ENCODE results near the gene CLPTM1.
"Not testable (repeated sequence)": the region's sequence is repeated elsewhere in the genome, so short reads cannot be mapped to it uniquely, and the experiment has no call there.

CLPTM1 gene

DNA sequence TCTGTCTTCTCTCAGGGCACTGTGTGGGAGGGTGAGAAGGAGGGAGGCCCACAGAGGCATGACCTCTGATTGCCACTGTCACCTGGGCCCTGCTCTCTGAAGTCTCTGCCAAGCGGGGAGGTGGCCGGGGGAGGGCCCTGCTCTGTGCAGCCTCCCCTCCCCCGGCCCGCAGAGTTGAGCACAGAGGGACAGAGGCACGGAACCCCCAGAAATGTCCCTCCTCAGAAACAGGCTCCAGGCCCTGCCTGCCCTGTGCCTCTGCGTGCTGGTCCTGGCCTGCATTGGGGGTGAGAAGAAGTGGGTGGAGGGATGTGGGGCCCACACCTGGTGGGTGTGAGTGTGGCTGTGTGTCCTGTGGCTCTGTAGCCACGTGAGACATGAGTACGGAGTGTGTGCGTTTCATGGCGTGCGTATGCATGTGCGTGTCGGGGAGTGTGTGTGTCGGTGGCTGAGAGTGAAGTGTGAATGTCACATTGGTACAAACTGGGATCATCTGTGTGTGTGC is 13.1 kb upstream of the CLPTM1 start, which contains the start of gene APOC4:
Gene APOC4 (plus strand): TSS at position 171 of the 505 bp plus-strand sequence. CDS start 41 bp downstream, at position 212.
- DNase-seq, result no peak

DNA sequence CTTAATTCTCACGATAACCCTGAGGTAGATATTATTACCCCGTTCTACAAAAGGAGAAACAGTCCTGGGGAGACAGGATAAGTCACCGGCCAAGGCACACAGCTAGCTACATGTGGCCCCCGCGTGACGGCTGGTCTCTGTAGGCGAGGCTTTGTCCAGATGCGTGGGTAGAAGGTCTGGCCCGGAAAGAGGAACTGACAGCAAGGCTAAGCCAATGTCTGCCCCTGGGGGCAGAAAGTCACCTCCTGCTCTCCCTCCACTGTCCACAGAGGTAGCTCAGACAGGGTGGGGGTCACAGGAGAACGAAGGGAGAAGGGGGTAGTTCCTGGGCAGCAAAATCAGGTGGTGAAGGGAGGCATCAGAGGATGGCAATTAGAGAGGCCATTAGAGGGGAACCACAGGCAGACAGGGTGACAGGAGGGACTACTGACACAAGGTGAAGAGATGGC is 11.4 kb upstream of the CLPTM1 start:
- no peak for DNase-seq

GRCh38 chr19:44947041-44947581 is 8.1 kb upstream of the CLPTM1 start:
- no peak for DNase-seq

- DNase-seq, result no peak
Observed at GRCh38 chr19:44948237-44948636, 6.9 kb upstream of the CLPTM1 start.

DNA sequence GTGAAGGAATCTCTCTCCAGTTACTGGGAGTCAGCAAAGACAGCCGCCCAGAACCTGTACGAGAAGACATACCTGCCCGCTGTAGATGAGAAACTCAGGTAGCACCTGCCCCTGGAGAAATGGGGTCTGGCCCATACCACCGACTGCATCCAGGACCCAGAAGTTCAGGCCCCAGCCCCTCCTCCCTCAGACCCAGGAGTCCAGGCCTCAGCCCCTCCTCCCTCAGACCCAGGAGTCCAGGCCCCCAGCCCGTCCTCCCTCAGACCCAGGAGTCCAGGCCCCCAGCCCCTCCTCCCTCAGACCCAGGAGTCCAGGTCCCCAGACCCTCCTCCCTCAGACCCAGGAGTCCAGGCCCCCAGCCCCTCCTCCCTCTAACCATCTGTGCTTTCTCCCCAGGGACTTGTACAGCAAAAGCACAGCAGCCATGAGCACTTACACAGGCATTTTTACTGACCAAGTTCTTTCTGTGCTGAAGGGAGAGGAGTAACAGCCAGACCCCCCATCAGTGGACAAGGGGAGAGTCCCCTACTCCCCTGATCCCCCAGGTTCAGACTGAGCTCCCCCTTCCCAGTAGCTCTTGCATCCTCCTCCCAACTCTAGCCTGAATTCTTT is 6.3 kb upstream of the CLPTM1 start:
- DNase-seq, result no peak

DNA sequence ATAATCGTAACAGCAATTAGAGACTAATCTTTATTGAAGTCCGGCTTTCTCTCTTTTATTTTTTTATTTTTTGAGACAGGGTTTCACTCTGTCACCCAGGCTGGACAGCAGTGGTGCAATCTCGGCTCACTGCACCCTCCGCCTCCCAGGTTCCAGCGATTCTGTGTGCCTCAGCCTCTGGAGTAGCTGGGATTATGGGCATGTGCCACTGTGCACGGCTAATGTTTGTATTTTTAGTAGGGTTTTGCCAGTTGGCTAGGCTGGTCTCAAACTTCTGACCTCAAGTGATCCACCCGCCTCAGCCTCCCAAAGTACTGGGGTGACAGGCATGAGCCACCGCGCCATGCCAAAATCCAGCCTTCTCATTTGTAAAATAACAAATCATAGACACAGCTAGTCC is 5.6 kb upstream of the CLPTM1 start:
- DNase-seq, result no peak

DNA sequence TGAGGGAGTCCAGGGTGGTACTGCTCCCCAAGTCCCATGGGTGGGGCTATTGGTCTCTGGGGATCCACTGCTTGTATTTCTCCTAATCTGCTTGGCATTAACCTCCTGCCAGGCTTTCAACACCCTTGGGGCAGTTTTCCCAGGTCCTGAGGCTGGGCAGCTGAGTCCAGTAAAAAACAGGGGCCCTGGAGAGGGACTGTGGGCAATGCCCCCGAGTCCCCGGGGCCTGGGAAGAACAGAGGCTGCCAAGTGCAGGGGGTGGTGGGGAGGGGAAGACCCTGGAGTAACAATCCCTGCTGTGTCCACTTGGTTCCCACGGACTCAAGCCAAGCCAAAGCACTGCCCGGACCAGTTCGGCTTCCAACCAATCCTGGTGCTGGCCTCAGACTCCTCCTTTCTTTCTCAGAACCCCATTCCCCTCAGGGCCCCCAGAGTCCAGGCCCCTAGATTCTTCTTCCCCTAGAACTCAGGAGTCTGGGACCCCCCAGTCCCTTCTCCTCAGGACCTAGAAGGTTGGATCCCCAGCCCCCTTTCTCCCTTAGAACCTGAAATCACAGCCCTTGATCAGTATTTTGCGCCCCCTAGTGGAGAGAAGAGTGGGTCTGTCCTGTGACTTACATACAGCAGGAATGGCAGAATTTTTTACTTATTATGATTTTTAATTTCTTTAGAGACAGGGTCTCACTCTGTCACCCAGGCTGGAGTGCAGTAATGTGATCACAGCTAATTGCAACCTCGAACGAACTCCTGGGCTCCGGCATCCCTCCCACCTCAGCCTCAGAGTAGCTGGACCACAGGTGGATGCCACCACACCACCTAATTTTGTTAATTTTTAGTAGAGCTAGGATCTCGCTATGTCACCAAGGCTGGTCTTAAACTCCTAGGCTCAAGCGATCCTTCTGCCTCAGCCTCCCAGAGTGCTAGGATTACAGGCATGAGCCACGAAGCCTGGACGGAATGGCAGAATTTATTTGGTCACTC is 3.7 kb upstream of the CLPTM1 start:
- peak; percentile 63 for DNase-seq

DNA sequence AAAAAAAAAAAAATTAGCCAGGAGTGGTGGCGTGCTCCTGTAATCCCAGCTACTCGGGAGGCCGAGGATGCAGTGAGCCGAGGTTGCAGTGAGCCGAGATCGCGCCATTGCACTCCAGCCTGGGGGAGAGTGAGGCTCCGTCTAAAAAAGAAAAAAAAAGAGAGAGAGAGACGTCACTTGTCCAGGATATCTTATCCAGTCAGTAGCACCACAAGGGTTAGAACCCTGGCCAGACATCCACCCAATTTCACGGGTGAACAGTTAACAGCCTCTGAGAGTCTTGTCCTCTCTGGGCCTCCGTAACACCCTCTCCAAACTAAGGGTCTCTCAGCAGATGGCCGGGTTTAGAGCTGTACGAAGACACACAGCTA is 917 bp upstream of the CLPTM1 start:
- DNase-seq, result no peak

DNA sequence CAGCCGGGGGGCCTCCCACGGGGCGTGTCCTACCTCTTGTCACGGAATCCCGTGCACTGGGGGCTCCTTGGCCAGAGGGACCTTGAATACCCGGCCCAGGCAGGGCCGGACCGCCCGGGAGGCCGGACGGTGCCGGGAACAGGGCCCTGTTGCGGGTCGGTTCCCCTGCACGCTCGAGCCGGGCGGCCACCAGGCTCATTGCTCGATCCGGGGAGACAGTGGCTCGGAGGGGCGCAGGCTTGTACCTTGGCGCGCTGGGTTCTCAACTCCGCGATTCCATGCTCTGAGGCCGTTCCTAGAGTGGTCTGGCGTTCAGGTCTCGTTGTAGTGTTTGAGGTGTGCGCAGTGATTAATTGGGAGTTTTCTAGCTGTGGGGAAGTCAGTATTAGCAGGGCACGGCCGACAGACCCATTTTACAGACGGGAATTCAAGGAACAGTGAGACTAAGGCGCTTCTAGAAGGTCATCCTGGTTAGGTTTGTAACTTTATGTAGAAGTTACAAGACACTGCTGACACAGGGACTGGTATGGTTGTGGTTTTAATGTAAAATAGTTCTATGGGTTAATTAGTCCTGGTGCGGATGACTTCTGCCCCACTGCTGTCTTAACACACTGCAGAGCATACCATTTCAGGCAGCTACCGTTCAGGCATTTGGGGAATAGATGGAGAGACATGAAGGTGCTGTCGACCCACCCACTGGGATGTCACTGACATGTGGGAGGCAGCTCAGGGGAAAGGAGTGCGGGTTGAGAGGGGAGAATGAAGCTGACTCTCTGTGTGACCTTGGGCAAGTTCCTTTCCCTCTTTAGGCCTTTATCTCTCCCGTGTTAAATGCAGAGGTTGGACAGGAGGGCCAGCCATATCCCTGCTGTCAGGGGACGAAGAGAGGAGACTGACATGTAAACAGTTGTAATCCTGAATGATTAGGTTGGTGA is 592 bp downstream of the CLPTM1 start:
- no peak for DNase-seq

DNA sequence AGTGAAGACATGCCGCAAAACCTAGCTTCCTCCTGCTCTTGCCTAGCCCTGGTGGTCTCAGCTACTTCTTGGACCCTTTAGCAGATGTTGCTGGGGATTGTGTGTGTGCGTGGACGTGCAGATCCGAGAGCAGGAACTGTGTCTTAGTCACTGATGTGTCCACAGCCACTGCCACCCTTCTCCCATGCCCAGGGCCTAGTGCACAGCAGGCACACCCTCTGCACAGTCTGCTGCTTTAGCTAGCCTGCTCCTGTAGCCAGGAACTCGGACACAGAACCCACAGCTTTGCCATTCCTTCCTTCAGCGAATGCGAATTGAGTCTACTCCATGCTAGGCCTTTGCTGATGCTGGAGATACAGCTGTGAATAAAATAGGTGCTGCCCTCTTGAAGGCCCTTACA is 2.3 kb downstream of the CLPTM1 start:
- DNase-seq, result no peak

GRCh38 chr19:44958090-44958489 is 2.9 kb downstream of the CLPTM1 start:
- DNase-seq, result no peak

- no peak for DNase-seq
Observed at GRCh38 chr19:44959691-44960090, 4.5 kb downstream of the CLPTM1 start.

DNA sequence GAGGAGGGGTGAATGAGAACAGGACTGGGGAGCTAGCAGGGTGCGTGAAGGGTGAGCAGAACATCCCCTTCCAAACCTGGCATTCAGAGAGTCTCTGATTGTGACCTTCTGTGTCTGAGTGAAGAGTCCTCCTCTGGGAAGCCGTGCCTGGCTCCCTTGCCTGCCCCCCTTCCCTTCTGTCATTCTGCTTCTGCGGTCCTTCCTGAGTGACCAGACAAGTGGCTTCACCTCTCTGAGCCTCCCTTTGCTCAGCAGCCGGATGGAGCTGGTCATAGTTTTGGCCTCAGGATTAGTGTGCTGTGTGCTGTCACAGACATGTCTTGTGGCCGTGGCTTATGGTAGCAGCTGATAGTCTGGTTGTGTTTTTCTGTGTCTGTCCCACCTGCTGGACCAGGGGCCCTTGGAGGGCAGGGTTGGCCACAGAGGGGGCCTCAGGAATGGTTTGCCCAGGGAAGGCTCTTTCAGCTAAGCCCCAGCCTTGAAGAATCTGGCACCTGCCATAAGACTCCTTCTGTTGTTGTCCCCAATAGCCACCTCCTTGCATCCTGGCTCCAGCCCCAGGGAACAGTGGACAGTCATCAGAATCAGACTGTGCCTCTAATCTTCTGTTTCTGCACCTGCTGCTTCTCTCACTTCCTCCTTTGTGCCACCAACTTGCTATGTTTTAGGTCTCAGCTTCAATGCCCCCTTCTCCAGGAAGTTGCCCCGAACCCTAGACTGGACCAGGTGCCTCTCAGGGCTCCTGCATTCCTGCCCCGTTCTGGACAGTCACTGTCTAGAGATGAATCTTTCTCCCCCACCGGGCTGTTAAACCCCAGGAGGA is 5.9 kb downstream of the CLPTM1 start:
- DNase-seq, result no peak

- DNase-seq, result no peak
Observed at GRCh38 chr19:44961821-44962220, 6.6 kb downstream of the CLPTM1 start.

- no peak for DNase-seq
Observed at GRCh38 chr19:44968118-44968517, 12.9 kb downstream of the CLPTM1 start.

- DNase-seq, result no peak
Observed at GRCh38 chr19:44968670-44969069, 13.5 kb downstream of the CLPTM1 start.

- DNase-seq, result no peak
Observed at GRCh38 chr19:44969437-44969836, 14.3 kb downstream of the CLPTM1 start.

DNA sequence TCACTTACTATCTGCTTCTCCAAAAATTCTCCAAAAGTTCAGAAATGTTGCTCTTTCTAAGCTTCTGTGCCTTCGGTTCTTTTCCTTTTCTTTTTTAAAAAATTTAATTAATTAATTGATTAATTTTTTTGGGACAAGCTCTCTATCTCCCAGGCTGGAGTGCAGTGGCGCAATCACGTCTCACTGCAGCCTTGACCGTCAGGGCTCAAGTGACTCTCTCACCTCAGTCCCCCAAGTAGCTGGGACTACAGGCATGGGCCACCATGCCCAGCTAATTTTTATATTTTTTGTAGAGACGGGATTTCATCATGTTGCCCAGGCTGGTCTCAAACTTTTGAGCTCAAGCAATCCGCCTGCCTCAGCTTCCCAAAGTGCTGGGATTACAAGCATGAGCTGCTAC is 16.3 kb downstream of the CLPTM1 start:
- not testable (repeated sequence) for DNase-seq

GRCh38 chr19:44972802-44973201 is 17.6 kb downstream of the CLPTM1 start:
- DNase-seq, result no peak

- no peak for DNase-seq
Observed at GRCh38 chr19:44973982-44974735, 19.0 kb downstream of the CLPTM1 start.

DNA sequence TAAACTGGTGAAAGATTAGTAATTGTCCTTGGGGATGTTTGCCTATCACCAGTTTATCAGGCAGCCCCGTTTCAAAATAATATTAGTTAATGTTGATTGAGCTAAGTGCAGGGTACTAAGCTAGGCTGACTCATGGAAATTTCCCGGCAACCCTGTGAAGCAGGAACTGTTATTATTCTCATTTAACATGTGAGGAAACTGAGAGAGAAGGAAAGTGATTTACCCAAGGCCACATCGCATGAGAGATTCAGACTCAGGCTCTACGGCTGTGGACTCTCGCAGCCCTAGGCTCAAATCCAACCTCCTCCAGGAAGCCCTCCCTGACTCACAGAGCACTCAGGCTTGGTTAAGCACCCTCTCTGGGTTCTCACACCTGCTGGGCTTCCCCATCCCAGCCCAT is 19.7 kb downstream of the CLPTM1 start:
- no peak for DNase-seq

Data from HCEC 1CT (cell line).